CD4-positive, alpha-beta T cell treated with Interleukin-4 for 4 hours (primary cell): ENCODE results near the gene KIF3A.
A peak's percentile ranks its signal among the peaks of the same experiment; 100 is the strongest.
"Not testable (repeated sequence)": the region's sequence is repeated elsewhere in the genome, so short reads cannot be mapped to it uniquely, and the experiment has no call there.

Experiments
- DNase-seq: peaks from one replicate; pipeline ENCODE4 v3.0.0-alpha.2; 2020

KIF3A gene

DNA sequence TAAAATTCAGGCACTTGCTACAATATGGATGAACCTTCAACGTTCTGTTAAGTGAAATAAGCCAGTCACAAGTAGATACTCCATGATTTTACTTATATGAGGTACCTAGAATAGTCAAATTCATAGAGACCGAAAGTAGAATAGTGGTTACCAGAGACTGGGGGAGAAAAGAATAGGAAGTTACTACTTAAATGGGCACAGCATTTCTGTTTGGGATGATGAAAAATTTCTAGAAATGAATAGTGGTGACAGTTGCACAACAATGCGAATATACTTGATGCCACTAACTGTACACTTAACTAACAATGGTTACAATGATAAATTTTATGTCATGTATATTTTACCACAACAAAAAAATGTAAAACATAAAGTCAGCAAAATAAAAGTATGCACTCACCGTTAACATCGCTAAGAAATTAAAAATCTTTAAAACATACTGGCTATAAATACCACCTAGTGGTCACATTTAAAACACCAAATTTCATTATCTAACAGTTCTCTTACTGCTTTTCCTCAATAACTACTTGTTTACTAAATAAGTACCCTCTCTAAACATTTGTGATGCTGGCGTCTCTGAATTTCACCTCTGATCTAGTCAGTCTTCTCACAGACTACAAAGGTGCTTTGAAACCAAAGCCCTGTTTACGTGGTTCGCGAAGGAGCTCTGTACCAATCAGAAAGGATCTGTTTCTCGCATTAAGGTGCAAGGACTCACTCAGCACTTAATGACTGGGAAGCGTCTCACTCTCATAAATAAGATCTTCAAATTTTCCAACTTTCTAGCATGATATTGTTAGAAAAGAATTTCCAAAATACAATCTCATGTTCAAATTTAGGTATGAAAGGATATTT lies 22.7 kb downstream of the KIF3A start:
- peak; percentile 13 for DNase-seq

DNA sequence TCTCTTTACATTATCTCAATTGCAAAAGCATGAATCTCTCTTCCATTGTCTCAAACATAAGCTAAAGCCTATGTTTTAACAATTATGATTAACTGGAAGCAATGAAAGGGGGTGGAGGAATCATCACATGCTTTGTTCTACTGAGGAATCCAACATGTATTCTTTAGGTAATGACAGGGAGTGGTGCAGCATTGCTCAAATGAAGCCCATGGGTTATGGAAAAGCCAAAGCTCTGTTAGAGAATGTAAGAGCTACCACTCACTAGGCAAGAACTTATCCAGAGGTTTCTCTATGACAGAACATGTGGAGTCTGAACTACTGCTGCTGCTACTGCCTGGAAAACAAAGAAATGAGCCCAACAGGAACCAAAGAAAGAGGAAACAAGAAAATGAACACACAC lies 28.7 kb downstream of the KIF3A start:
- DNase-seq = no peak

DNA sequence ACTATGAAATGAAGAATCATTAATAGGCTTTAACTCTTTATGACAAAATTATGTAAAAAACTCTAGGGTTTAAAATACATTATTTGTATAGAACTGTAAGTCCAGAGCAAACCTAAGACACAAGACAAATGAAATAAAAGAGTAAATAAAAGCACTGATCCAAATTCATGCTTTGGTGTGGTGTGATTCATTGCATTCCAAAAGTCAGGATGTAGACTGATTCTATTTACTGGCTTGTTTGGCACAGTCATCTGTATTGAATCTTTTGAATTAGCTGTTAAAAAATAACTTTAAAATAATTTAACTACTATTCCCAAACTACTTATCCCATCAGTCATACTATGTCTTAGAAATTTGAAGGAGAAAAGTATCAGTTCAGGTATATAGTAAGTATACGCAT lies 32.5 kb downstream of the KIF3A start:
- DNase-seq = no peak

DNA sequence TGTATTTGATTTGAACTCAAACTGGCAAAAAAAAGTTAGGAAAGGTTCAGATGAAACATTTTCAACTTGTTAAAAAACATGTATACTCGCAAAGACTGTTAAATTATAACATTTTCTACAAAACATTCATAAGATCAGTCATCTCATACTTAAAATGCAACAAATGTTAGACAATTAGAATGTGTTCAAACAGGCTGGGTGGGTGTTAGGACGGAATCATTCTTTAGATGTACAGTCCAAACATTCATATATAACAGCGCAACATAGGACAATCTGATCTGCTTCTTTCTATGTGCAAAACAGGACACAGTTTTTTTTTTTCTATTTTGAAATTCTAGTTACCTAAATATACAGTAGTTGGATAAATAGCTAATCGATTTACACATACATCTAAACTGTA lies 41.4 kb downstream of the KIF3A start:
- DNase-seq = no peak

GRCh38 chr5:132692632-132692967 lies 44.7 kb downstream of the KIF3A start:
- no peak for DNase-seq

DNA sequence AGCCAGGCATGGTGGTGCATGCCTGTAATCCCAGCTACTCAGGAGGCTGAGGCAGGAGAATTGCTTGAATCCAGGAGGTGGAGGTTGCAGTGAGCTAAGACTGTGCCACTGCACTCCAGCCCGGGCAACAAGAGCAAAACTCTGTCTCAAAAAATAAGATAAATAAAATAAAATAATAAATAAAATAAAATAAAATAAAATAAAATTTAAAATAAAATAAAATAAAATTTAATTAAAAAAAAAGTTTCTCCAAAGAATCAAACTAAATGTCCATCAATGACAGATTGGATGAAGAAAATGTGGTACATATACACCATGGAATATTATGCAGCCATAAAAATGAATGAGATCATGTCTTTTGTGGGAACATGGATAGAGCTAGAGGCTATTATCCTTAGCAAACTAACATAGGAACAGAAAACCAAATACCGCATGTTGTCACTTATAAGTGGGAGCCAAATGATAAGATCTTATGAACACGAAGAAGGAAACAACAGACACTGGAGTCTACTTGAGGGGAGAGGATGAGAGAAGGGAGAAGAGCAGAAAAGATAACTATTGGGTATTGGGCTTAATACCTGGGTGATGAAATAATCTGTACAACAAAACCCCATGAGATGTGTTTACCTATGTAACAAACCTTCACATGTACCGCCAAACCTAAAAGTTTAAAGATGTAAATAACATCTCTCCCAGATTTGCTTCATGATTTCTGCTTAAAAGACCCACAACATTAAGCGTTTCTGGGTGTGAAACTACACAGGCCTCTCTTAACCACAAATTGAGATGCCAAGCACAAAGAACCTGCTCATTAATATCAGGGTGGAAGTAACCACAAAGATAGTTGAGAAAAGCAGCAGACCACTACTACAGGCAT lies 45.4 kb downstream of the KIF3A start:
- not testable (repeated sequence) for DNase-seq

DNA sequence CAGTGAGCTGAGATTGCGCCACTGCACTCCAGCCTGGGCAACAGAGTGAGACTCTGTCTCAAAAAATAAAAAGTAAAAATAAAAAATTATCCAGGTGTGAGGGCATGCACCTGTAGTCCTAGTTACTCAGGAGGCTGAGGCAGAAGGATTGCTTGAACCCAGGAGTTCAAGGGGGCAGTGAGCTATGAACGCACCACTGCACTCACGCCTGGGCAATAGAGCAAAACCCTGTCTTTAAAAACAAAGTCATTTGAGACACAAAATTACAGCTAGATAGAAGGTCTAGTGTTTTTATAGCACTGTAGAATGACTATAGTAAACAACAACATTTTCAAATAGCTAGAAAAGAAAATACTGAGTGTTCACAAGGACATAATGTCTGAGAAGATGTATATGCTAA lies 47.2 kb downstream of the KIF3A start:
- no peak for DNase-seq

DNA sequence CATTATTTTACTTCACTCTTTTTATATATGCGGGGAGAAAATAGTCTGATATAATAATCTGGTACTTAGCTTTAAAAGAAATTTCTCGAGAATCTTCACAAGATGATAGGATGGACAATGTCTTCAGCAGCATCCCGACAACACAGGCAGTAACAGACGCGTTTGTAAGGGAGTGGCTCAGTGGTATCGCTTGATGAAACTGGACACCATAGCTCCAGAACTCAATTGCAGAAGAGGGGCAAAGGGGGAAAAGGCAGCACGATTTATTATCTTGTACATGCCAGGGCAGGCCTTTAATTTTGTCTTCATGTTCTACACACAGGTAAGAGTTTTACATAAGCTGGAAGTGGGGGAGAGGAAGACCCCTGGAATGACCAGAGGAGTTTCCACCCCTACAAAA lies 47.8 kb downstream of the KIF3A start:
- DNase-seq = no peak

DNA sequence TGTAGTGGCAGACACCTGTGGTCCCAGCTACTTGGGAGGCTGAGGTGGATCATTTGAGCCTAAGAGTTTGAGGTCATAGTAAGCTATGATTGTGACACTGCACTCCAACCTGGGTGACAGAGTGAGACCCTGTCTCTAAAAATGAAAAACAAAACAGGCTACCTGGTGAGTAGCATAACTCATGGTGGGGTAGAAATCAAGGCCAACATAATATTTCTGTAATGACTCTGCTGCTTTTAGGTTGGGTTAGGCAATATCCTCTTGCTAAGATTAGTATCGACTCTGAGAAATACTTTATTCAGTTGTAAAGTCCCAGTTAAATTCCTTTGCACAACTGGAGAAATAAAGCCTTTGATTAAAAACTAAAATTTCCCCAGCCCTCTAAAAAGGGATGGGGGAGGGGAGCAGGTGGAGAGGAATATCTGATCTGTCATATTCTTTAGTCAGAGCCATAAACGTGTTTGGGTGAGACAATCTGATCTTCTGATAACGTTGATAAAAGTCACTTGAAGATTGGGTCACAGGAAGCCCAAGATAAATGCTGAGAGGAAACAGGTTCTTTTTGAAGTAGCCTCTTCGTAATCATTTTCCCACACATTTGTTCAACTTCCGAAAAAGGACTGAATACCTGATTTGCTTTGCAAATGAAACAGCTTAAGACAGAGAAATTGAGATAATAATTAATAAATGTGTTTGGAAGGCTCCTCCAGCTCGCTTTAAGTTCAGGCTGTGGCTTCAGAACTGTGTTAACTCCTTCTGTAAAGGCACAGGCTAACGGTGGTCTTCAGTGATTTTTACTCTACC lies 48.6 kb downstream of the KIF3A start:
- peak; percentile 51 for DNase-seq

DNA sequence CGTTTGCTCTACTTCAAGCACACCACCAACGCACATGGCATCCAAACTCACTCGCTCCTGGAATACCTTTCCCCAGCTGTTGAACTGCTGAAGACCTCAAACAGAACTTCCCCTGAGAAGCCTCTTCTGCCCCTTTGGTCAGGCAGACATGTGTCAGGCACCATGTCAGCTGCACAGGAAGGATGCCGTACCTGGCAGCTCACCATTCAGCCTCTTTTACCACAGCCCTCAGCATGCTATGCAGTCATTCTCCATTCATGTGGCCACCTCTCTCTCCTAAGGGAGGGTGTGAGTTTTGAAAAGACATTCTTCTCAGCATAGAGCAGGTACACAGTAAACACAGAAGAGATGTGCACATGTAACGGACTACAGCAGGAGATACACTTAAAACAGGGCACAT lies 49.4 kb downstream of the KIF3A start:
- DNase-seq = peak; percentile 46

DNA sequence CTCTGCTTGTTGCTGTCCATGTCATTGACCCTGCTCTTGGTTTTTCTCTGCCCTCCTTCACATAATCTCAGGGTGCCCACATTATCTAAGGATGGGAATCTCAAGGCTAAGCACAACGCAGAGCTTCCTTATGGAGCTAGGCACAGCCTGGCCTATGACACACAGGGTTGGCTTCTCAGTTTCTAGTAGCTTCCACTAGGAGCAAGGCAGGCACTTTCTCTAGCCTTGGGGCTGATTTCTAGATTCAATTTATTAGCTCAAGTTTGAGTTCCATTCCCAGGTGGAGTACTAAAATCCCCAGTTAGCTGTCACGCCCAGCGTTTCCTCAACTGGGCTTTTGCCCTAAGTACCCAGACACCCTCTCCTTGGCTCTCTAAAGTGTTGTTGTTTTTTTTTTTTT lies 51.2 kb downstream of the KIF3A start:
- no peak for DNase-seq

DNA sequence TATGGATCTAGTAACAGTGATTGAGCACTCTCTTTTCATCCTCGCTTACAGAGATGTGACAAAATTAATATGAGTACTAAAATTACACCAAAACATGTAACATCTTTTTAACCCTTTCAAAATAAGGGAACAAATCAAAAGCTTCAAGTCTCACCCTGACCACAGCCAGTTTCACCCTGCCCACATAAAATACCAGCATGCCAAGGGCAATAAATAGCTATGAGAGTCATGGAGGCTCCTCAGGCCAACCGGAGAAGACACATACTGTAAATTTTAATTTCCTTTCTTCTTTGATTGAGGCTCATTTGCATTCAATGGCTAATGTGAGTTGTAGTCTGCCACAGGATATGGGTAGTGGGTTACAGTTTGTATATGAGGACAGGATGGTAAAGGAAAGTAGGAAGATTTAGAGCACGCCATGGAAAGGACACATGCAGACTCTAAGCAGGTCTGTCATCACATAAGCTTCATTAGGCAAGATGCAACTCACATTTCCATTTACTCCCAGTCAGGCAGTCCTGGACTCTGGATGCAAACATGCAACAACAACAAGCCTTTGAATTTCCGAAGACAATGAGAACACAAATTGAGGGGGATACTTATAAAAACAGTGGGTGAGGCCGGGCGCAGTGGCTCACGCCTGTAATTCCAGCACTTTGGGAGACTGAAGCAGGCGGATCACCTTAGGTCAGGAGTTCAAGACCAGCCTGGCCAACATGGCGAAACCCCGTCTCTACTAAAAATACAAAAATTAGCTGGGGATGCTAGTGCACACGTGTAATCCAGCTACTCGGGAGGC lies 52.2 kb downstream of the KIF3A start:
- DNase-seq = no peak

GRCh38 chr5:132684491-132684890 lies 52.9 kb downstream of the KIF3A start:
- DNase-seq = no peak

GRCh38 chr5:132681983-132682382 lies 55.4 kb downstream of the KIF3A start:
- DNase-seq = no peak

GRCh38 chr5:132681476-132681831 lies 55.9 kb downstream of the KIF3A start:
- DNase-seq = no peak

DNA sequence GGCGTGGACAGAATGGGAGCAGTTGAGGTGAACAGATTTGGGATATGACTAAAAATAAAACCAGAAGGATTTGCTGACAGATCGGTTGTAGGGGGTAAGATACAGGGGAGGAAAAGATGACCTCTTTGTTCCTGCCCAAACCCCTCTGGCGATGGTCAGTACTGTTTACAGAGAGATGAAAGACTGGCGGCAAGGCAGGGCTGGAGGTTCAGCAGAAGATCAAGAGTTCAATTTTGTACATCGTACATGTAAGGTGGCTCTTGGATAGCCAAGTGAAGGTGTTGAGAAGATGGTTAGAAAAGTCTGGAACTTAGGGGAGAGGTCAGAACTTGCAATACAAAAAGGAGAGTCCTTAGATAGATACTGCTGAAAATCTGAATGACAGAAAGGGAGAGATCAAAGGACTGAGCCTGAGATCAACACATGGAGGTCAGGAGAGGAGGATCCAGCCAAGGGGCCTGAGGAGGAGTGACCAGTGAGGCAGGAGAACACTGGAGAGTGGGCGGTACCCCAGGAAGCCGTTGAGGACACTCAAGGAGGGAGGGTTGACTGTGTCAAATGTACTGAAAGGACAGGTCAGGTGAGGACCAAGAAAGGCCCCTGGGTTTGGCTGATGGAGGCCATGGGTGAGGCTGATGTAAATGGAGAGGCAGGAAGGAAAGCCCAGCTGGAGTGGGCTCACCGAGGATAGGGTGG lies 56.4 kb downstream of the KIF3A start:
- no peak for DNase-seq

DNA sequence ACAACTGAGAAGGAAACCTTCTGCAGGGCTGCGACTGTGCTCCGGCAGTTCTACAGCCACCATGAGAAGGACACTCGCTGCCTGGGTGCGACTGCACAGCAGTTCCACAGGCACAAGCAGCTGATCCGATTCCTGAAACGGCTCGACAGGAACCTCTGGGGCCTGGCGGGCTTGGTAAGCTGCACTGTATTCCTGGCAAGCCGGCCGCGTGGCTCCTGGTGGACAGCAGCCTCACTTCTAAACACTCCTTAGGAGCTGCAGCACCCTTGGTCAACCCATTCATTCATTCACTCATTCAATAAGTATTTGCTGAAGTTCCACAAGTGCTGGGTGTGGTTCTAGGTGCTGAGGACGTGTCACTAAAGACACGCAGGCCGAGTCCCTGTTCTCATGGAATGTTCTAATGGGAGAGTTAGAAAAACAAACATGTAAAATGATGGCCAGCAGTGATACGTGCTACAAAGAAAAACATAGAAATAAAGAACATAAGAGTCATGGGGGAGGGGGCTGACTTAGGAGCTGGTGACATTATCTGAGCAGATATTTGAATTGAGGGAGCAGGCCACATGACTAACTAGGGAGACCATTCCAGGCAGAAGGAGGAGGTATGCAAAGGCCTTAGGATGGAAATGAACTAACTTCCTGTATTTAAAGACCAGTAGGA lies 57.5 kb downstream of the KIF3A start:
- DNase-seq = no peak

- DNase-seq = no peak
These were observed 58.2 kb downstream of the KIF3A start for GRCh38 chr5:132679166-132679565.

- no peak for DNase-seq
These were observed 58.6 kb downstream of the KIF3A start for GRCh38 chr5:132678735-132679134.

- DNase-seq = no peak
These were observed 59.5 kb downstream of the KIF3A start for GRCh38 chr5:132677682-132678400.

GRCh38 chr5:132677191-132677590 lies 60.2 kb downstream of the KIF3A start:
- DNase-seq = no peak
